Activated CD8-positive, alpha-beta memory T cell treated with anti-CD3 and anti-CD28 coated beads, Interleukin-2, amount 50 U/mL, for 24 hours (primary cell): ENCODE results near the gene IGFBP6.

Experiments used
- DNase-seq: peaks from one replicate; pipeline ENCODE4 v3.0.0-alpha.2; 2020; ENCODE audit errors: extremely low read depth

Gene IGFBP6

DNA sequence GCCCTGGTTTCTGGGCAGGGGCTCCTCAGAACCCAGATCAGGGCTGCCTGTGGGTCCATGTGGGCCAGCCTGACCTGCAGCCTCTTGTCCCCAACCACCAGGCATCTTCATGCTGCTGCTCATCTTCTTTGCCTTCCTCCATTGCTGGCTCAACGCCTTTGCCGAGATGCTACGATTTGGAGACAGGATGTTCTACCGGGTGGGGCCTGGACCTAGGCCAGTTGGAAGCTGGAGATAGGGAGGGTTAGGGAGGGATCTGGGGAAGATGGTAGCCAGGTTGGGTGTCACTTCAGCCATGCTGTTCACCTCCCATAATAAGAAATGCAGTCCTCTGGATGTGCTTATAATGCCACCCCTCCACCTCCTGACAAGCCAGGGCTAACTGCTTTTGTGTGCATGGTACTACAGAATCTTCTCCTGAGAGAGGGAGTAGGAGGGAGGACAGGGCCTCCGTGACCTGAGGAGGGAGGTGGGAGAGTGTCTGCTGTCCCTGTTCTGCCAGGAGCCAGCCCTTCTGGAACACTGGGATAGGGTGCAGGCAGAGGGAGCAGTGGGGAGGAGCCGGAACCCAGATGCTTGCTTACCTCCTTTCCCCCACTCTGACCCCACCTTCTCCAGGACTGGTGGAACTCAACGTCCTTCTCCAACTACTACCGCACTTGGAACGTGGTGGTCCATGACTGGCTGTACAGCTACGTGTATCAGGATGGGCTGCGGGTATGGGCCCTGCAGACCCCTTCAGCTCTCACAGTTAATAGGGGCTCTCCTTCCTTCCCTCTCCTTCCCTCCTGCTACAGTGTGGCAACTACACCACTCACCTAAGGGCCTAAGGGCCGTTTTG lies 23.4 kb downstream of the IGFBP6 start:
- no peak for DNase-seq

DNA sequence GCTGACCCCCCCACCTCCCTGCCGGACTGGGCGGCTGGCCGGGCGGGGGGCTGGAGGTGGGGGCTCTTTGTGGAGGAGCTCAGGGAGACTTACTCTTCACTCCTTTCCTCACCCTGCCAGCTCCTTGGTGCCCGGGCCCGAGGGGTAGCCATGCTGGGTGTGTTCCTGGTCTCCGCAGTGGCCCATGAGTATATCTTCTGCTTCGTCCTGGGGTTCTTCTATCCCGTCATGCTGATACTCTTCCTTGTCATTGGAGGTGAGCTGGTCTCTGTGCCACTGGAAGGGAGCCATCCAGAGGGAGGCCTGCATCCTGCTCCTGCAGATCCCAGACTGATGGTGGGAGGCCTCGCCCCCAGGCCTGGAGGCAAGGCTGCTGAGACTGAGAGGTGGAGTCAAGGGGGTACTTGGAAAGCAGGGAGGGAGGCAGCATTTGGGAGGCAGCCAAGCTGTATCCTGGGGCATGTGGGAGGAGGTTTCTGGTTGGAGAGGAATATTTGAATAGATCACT lies 25.5 kb downstream of the IGFBP6 start:
- no peak for DNase-seq

DNA sequence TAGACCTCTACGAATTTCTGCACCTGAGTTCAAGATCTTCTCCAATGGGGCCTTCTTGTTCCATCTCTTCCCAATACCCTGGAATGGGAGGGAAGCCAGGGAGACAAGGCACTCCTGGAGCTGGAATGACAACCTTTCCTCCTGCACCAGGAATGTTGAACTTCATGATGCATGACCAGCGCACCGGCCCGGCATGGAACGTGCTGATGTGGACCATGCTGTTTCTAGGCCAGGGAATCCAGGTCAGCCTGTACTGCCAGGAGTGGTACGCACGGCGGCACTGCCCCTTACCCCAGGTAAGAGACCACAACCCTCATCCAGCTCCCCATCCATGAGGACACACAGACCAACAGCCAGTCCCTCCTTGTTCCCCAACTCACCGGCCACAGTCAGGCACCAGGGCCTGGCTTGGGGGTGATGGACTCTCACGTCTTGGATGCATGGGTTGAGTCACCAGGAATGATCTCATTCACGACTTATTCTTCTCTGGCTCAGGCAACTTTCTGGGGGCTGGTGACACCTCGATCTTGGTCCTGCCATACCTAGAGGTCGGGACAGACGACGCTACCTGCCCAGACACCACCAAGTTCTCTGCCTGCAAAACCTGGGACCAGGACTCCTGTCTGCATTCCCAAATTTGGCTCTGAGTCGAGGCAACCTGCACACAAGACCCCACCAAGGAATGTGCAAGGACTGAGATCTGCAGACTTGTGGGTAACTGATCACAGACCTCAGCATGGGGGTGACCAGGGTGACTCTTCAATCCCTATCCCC lies 26.3 kb downstream of the IGFBP6 start:
- DNase-seq, result no peak

GRCh38 chr12:53124352-53124723 lies 26.9 kb downstream of the IGFBP6 start:
- DNase-seq, result no peak

GRCh38 chr12:53127169-53127568 lies 29.7 kb downstream of the IGFBP6 start:
- DNase-seq, result no peak

DNA sequence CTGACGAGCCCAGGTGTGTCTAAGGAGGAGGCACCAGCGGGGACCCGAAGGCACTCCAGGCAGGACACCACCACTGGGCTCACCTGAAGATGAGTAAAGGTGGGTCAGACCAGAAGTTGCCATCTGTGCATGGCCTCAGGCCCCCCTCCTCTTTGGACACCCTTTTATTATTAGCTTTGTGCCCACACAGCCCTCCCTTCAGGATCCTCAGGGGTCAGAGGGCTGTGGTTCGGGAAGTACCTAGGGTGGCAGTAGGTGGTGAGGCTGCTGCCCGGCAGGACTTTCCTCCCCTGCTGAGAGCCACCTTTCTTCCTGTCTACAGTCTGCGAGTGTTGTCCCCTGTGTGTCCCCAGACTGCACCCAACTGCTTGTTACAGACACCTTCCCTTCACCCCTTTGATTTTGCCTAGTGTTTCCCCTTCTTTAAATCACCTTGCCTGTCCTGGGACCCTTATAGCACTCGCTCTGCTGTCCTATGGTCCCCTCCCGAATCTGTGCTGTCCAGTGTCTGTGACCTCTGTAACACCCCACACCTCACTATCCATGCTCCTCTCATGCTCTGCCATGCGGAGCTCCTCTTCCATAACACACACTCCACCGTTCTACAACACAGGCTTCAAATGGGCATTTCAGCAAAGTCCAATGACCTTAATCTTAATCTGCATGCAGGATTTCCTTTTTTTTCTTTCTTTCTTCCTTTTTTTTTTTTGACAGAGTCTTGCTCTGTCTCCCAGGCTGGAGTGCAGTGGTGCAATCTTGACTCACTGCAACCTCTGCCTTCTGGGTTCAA lies 31.5 kb downstream of the IGFBP6 start:
- DNase-seq, result no peak

GRCh38 chr12:53131844-53132243 lies 34.4 kb downstream of the IGFBP6 start:
- DNase-seq, result no peak

- DNase-seq, result no peak
These were observed 36.3 kb downstream of the IGFBP6 start for GRCh38 chr12:53133722-53134121.

DNA sequence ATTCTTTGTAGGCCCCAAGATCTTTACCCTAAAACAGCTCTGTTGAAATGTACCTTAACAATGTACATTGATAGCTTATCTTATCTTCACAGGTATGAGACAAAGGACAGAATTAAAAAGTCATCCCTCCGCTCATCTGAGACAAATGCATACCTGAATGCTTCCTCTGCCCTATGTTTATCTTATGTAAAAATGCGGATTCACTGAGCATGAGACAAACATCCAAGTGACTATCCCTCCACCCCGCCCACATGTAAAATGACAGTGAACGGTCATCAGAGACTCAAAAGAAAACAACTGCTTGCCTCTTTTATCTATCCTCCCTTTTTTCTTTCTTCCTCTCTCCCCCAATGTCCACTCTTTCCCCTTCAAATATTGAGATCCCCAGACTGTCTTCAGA lies 45.9 kb downstream of the IGFBP6 start:
- DNase-seq, result no peak

GRCh38 chr12:53145383-53146260 lies 48.2 kb downstream of the IGFBP6 start:
- DNase-seq, result no peak

GRCh38 chr12:53147181-53147580 lies 49.7 kb downstream of the IGFBP6 start:
- DNase-seq, result no peak

DNA sequence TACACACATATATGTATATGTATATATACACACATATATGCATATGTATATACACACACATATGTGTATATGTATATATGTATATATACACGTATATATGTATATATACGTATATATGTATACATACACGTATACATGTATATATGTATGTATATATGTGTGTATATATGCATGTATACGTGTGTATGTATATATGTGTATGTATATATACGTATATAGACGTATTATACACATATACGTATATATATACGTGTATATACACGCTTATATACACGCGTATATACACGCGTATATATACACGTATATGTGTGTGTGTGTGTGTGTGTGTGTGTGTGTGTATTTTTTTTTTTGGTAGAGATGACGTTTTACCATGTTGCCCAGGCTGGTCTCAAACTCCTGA lies 50.2 kb downstream of the IGFBP6 start:
- DNase-seq, result no peak

GRCh38 chr12:53151039-53151438 lies 53.6 kb downstream of the IGFBP6 start:
- no peak for DNase-seq
